NCI-H460 (cell line): ENCODE data around the gene KIAA1549. TPM values are rescaled to one million over a fixed set of nuclear protein-coding genes. Genes with fewer than 3 reads are reported as not detected.
"Not testable (repeated sequence)": the region's sequence is repeated elsewhere in the genome, so short reads cannot be mapped to it uniquely, and the experiment has no call there.

Experiments
- DNase-seq: peaks from one replicate; pipeline ENCODE4 v3.0.0-alpha.2; 2016; ENCODE audit warnings: low read depth; ENCODE audit errors: extremely low read depth
- polyA plus RNA-seq: library from polyadenylated mRNA; depleted of rRNA; stranded (reverse); fragments of >200 nt; gene quantifications from 2 replicates; pipeline ENCODE4 v1.2.3, GENCODE V29; 2014; cell fraction: nucleus; rRNA removed
- total RNA-seq: library from RNA; depleted of rRNA; stranded (reverse); fragments of >200 nt; shearing (Covaris generic); gene quantifications from 2 replicates; pipeline ENCODE4 v1.2.3, GENCODE V29; 2014; rRNA removed

KIAA1549 gene
- 6.3 and 7.5 TPM in 2 replicates for total RNA-seq
- polyA plus RNA-seq: 3.7 and 4.3 TPM in 2 replicates

- DNase-seq: peak; percentile 68
These were observed at the start of gene KIAA1549 for GRCh38 chr7:138981332-138982203. TSS of gene KIAA1549 (minus strand) at chr7:138981389. CDS start at chr7:138981269, 120 bp downstream.

- no peak for DNase-seq
These were observed 48.2 kb upstream of the KIAA1549 start for GRCh38 chr7:139029353-139029752.

GRCh38 chr7:139026551-139026950, 45.4 kb upstream of the KIAA1549 start:
- DNase-seq: no peak

- DNase-seq: not testable (repeated sequence)
These were observed 44.7 kb upstream of the KIAA1549 start for GRCh38 chr7:139025861-139026260.

GRCh38 chr7:139023076-139023475, 41.9 kb upstream of the KIAA1549 start:
- no peak for DNase-seq

- no peak for DNase-seq
These were observed 41.1 kb upstream of the KIAA1549 start for GRCh38 chr7:139022286-139022685.

GRCh38 chr7:139018910-139019309, 37.7 kb upstream of the KIAA1549 start:
- no peak for DNase-seq

- peak; percentile 68 for DNase-seq
These were observed 35.8 kb upstream of the KIAA1549 start for GRCh38 chr7:139016931-139017511.

GRCh38 chr7:139011373-139011772, 30.2 kb upstream of the KIAA1549 start:
- no peak for DNase-seq

GRCh38 chr7:139004321-139005090, 23.3 kb upstream of the KIAA1549 start:
- no peak for DNase-seq

- no peak for DNase-seq
These were observed 18.2 kb upstream of the KIAA1549 start for GRCh38 chr7:138999414-138999813.

- no peak for DNase-seq
These were observed 10.9 kb upstream of the KIAA1549 start for GRCh38 chr7:138992052-138992531.

- no peak for DNase-seq
These were observed 6.5 kb upstream of the KIAA1549 start for GRCh38 chr7:138987686-138988085.

- DNase-seq: no peak
These were observed 1.0 kb upstream of the KIAA1549 start for GRCh38 chr7:138982204-138982623.

- no peak for DNase-seq
These were observed 462 bp downstream of the KIAA1549 start for GRCh38 chr7:138980563-138981291.

GRCh38 chr7:138979988-138980562, 1.1 kb downstream of the KIAA1549 start:
- DNase-seq: no peak

GRCh38 chr7:138979226-138979979, 1.8 kb downstream of the KIAA1549 start:
- DNase-seq: no peak

GRCh38 chr7:138978541-138979184, 2.5 kb downstream of the KIAA1549 start:
- DNase-seq: no peak

GRCh38 chr7:138976161-138976560, 5.0 kb downstream of the KIAA1549 start:
- not testable (repeated sequence) for DNase-seq
